Measurements from ENCODE around the gene PYROXD2. TPM values are rescaled to one million over a fixed set of nuclear protein-coding genes. Genes with fewer than 3 reads are reported as not detected.

The PYROXD2 gene
- polyA plus RNA-seq (ENCODE audit: insufficient read length in 12 of 12): 10 to 100 TPM in 9 of 12 donors, 1 to 10 TPM in 1, not detected in 2; 8.1 to 24.8 (median 13.7) TPM
- long read RNA-seq, donor 1, partial matches to known transcripts: 5 of 6 reads
- long read RNA-seq, donor 1, other reads (novel, unspliced or antisense): 0 of 6 reads
- long read RNA-seq, donor 2, partial matches to known transcripts: 5 of 8 reads
- long read RNA-seq, donor 2, other reads (novel, unspliced or antisense): 0 of 8 reads
- long read RNA-seq, donor 3, partial matches to known transcripts: 0 of 1 reads
- long read RNA-seq, donor 3, other reads (novel, unspliced or antisense): 0 of 1 reads
- long read RNA-seq, donor 4: 0 reads
- long read RNA-seq, donor 5: 0 reads
- long read RNA-seq, donor 6: 0 reads
- long read RNA-seq, donor 7: 0 reads
- long read RNA-seq, donor 8, partial matches to known transcripts: 0 of 1 reads
- long read RNA-seq, donor 8, other reads (novel, unspliced or antisense): 0 of 1 reads
- long read RNA-seq, donor 9, partial matches to known transcripts: 0 of 1 reads
- long read RNA-seq, donor 9, other reads (novel, unspliced or antisense): 0 of 1 reads
- long read RNA-seq, donor 10, partial matches to known transcripts: 0 of 2 reads
- long read RNA-seq, donor 10, other reads (novel, unspliced or antisense): 0 of 2 reads
- long read RNA-seq, donor 11, partial matches to known transcripts: 0 of 1 reads
- long read RNA-seq, donor 11, other reads (novel, unspliced or antisense): 0 of 1 reads

DNA sequence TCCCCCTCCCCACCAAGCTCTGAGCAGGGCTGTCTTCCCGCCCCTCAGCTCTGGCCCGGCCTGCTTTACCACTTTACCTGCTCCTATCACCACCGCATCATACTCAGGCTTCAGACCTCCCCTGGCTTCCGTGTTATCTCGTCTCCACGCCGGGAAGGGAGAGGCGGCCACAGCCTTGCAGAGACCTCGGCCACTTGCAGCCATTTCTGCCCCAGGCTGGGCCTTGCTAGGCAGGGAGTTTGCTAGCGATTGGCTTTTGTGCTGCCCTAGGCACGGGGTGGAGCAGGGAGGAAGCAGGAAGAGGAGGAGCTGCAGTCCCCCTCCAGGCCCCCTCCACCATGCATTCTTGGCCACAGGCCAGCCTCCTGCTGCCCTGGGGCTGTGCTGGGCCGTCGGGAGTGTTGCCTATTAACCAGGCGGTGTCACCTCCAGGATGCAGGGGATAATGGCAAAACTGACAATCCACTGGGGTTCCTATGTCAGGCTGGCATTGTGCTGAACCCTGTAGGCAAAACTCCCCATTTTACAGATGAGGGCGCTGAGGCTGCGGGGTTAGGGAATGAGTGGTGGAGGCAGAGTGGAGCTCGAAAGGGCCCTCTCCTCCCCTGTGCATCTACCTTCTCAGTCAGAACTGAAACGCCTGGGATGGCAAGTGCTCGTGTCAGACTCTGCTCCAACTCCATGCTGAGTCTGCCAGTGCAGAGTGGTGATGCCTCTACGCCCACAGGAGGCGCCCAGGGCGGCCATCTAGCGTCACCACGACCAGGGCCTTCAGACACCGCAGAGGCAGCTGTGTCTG lies at the start of gene PYROXD2:
PYROXD2 (minus strand) TSS at position 251 of the 799 bp plus-strand sequence; CDS start at position 204, 47 bp downstream.
- peak; percentile 81 for DNase-seq

DNA sequence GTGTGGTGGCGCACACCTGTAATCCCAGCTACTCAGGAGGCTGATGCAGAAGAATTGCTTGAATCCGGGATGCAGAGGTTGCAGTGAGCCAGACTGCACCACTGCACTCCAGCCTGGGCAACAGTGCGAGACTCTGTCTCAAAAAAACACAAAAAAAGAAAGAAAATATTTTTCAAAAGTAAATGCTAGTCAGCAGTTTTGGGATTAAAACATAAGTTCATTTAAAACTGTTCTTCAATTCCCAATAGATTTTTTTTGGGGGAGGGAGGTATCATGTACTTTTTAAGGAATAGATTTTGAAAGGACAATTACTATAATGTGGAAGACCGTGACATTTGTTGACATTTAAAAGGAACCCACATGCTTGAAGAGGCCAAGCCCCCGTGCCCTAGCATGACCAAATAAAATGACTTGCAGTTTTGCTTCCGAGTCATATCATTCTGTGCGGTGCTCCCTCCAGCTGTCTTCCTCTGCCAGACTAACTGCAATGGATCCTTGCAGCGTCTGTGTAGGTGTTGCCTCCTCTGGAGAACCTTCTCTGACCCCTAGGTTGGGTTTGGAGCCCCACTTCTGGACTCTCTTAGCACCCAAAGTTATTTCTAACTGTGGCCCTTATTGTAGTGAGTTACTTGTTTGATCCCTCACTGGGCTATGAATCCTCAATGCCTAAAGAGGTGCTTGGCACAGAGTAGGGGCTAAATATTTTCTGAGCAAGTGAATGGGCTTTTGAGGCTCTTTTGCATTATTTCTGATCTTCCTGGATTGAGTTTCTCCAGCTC lies 49.2 kb upstream of the PYROXD2 start:
- no peak for DNase-seq

DNA sequence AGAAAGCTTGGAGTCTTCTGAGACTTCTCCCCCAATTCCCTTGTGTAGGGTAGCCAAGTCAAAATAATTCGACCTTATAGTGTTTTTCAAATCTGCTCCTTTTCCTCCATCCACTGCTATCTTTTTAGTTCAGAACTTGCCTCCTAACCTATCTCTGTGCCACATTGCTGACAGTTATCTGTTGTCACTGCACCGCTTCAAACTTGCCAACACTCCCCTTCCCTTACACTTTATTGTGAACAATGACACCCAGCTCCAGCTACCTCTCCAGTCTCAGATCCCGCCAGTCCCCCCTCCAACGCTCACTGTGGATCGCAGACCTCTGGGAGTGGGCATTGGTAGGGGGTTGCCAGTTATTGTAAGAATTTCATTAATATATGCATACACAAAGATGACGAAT lies 48.0 kb upstream of the PYROXD2 start:
- no peak for DNase-seq

DNA sequence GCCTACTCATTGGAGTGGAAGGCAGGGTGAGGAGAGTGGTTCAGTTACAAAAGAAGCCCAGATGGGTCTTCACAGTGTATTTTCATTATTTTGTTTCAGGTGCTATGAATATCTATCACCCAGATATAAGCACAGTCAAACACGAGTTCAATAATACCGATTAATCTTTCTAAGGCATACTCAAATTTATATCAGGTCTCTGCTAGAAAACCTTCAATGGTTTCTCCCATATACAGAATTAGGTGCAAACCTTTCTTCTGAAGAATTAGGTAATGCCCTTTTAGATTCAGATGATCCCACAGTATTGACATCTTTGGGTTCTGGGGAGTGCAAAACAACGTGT lies 46.5 kb upstream of the PYROXD2 start:
- DNase-seq: no peak

DNA sequence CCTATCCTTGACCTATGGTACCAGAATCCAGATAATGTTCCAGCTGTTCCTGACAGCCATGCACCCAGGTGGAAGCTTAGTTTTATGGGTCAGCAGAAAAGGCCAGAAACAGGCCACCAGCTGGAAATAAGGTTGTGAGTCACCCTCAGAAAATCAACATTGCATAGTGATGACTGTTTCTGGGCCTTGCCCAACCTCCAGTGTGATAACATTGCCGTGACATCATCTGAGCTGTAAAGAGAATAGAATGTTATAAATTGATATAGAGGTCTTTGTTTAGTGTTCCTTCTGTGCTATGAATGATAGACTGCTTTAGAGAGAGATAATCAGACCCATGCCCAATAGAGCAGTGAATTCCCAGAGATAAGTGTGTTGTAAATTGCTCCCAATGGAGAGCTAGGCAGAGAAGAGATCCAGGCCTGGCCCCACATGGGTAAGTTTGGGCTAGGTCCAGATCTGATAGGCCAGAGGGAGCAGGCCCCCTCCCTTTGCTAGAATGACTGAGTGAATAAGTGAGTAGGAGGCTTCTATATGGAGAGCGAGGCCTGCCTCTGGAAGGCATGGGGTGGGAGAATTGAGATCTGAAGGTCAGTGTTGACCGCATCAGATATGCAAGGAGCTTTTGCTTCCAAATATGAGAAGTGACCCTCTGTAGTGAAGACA lies 46.0 kb upstream of the PYROXD2 start:
- no peak for DNase-seq

DNA sequence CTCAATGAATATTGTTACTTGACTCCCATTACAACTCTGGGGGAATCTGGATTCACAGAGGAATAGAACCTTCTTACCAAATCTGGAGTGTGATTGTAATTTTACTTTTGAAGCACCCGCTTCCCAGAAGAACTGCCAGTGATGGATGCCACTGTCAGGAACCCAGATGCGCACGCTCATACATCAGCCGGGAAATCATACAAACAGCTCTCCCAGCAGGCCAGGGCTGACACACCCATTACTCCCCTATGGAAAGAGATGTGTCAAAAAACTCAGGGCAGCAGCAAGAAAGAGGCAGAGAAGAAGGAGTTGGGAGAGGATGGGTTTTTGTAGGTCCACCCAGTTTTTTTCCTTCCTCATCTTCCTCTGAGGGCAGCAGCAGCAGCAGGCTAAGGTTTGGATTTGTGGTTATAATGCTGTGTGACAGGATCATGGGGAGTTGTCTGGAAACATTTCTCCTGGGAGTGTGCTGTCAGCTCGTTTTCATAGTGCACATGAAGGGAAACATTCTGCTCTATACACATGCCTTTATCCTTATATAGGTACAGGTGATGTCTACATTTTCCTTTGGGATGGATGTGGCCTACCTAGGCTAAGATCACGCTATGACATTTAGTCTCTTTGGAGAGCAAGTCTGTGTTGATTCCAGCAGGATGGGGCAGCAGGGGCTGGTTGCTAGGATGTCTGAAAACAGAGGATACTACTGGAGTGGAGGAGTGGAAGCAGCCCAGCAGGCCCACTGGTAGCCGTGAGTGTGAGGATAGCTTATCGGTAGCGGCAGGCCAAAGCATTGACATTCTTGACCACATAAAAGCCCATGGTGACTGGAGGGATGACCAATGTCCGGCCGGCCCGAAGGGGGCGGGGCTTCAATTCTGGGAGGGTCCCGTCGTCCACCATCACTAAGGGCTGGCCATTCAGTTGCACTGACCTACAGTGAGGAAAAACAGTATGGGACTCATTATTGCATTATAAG lies 44.1 kb upstream of the PYROXD2 start:
- DNase-seq: no peak

DNA sequence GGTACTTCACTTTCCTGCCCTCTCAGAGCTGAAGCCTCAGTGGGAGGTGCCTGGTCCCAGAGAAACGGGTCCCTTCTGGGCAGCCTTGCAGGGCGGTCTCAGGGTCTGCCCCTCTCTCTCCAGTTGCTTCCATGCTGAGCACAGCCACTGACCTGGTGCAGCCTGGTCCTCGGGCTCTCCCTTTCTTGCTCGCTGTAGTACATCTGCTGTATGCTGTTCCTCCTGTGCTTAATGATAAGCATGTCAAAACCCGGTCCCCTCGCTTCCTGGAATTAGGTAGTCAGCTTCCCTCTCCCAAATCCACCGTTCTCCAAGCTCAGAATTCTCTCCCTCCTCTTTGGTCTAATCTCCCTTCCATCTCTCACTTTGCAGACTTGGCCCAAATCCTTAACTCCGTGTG lies 42.7 kb upstream of the PYROXD2 start:
- DNase-seq: no peak

DNA sequence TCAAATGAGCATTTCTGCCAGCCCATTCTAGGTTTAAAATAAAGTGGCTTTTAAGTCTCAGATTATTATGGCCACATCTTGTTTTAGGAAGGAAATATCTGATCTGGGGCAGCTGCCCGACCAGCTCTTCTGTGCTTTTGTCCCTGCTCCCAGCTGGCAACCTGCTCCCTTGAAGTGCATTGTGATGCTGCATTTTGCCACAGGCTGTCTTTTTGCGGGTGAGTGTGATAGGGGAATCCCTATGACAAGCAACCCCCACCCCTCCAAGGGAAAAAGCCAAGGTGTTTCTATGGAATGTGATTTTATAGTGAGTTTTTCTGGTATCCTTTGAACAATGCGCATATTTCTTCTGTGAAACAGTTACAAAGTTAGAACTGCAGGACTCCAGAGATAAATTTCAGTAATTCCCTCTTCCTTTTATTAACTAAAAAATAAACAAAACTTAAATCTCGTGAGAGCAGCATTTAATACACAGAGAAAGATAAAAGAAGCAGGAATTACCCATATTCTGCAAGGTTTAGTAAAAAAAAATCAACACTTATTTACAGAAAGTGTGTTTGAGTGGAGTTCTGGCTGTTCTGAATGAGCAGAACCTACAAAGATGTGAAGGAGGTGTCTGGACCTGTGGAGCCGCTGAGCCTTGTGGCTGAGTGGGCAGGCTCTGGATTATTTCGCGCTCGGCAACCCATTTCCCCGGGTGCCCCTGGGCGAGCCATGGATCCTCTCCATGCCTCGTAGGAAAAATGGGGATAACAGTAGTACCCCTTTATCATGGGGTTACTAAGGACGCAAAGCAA lies 41.9 kb upstream of the PYROXD2 start:
- DNase-seq: no peak

DNA sequence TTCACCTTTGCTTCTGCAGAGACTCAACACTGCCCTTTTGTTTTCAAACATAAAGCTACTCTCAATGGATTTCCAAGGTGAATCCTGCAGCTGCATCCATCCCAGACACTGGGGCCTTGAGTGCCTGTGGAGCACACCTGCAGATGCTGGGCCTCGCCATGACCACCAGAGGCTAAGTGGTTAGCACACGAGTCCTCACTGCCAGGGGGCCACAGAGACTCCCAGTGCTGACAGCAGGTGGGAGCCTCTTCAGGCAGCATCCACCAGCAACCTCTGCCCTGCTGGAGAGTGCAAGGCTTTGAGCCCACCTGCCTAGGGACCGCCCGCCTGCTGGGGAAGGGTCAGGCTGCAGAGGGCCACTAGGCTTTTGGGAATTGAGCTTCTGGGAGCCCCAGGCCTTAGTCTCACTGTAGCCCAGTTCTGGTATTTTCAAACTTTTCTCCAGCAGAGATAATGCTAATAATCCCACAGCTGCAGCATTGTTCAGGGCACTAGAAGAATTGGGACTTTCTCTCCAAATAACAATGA lies 41.1 kb upstream of the PYROXD2 start:
- no peak for DNase-seq

DNA sequence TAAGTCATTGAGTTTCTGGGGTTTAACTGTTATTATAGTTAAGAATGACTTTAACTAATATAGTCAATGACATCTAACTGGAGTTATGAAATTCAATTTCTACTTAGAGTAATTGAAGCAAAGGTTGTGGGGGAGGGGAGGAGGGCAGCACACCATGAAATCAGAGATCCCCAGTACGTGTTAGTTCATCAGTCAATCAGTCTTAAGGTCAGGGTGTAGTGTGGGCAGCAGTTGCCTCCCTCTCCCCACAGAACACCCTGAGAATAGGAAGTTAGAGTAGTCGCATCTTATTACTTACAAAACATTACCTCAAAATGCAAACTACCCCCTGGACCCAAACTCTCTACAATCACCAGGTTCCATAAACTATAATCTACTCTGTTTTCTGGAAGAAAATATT lies 38.7 kb upstream of the PYROXD2 start:
- DNase-seq: no peak

DNA sequence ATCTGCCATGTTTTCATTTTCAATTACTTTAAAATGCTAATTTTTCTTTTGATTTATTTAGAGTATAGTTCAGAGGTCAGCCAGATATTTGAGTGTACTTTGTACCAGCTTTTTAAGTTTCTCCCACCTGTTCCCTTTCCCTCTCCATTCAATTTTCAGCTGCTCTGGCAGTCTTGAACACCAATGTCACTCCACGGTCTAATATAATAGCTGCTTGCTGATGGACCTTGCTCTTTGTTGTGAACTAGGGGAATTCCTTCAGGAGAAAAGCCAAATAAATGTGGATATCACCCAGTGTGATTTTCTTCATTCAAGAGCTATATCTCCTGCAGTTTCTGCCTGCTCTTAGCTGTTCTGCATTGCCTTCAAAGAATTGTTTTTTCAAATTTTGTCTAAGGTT lies 35.6 kb upstream of the PYROXD2 start:
- DNase-seq: no peak

DNA sequence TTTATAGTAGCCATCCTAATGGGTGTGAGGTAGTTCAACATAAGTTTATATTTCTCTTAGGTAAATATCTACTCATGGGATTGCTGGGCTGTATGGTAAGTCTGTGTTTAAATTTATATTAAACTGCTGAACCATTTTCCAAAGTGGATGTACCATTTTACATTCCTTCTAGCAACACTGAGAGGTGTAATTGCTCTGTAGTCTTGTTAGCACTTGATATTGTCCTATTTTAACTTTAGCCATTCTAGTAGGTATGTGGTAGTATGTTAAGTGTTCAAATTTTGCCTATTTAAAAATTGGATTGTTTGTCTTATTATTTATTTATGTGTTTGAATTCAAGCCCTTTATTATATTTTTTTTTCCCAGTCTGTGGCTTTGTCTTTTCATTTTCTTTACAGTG lies 34.3 kb upstream of the PYROXD2 start:
- DNase-seq: no peak

DNA sequence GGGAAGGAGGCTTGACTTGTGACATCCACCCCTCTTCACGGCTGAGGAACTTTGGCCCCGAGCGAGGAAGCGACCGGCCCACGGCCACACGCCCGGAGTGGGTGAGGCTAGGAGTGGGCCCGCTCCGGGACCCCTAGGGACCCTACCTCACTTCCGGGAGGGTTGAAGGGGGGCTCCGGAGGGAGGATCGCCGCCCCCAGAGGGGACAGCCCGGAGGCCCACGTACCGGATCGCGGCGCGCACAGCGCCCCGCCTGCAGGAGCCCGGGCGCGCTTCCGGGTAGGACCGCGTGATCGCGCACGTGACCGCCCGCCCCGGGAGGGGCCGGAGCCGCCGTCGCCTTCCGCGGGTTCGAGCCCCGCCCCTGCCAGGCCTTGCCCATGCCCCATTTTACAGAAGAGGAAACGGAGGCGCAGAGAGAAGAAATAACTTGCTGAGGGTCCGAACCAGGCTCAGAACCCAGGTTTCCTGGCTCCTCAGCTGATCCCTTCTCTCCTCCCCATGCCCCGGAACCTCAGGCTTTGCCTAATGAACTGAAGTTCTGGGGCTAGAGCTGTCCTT lies 31.8 kb upstream of the PYROXD2 start, which contains the start of gene HPS1:
HPS1 (minus strand) TSS at position 275 of the 561 bp plus-strand sequence. CDS start 3,695 bp downstream, outside the sequence.
- DNase-seq: peak; percentile 75

DNA sequence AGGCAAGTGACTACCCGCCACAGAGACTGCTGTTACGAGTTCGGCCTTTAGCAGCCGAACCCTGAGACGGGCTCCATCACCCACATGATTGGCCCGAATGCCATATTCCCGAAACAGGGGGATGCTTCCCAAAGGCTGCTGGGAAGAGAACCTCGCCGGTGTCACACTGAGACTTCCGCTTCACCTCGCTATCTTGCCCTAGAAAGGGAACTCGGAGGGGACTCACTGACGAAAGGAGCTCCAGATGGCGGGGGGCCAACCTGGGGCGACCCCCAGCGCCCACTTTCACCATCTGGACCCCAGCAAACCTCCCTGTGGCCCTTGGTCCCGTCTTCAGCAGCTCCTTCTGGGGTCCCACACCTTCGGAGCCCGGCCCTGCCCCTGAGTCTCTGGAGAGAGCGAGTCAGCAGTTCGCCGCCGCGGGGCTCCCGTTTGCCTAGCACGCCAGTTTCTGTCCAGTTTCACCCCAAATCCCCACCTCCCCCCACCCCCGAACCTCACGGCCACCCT lies 31.2 kb upstream of the PYROXD2 start:
- peak; percentile 35 for DNase-seq

DNA sequence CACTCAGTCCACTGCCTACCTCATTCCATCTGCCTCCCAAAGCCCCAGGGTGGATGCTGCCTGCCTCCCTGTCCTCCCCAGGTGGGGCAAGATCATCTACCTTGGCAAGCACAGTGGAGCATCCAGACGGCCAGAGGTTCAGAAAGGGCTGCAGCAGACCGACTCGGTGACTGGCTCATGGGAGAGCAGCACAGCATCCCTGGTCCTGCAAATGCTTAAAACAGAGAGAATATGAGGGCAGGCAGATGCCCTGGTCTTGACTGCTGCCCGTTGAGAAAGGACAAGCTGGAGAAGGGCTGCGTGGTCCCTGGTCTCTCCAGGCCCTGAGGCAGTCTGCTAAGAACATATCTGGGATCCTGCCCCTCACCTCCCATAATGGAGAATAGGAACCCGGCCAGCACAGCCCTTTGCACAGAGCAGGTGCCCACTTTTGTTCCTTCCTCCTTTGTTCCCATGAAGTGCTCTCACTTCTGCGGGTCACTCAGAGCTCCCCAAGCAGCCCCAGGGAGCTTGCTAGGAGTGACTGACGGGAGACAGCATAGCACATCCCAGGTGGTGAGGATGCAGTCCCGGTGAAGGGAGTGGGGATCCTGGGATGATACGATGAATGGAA lies 30.3 kb upstream of the PYROXD2 start:
- DNase-seq: no peak

DNA sequence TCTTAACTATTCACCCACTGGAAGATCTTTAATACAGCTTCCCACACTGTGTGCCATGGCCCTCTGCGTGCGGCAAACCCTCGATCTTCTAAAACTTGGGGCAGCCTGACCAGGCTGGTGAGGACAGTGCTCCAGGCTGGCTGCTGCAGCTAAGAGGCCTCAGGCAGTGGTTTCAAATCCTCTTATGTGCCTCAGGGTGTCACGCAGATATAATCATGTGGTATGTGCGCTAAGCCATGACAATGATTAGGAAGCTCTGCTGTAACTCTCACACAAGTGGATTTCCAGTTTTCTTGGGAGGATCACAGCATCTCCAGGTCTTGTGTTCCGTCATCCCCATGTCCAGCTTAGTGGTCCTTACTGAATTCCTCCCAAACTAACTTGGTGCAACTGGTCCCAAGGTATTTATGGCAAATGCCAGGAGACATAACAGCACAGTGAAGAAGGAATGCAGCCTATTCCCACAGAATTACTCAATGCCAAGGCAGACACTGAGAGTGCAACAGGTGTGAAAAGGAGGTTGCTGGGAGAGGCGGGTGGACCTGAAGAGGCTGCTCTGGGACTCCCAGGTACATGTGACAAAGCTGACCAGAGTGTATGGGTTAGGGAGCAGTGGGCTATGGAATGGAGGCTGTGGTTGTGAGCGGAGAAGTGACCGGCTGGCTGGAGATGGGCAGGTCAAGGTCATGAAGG lies 29.5 kb upstream of the PYROXD2 start:
- DNase-seq: no peak

DNA sequence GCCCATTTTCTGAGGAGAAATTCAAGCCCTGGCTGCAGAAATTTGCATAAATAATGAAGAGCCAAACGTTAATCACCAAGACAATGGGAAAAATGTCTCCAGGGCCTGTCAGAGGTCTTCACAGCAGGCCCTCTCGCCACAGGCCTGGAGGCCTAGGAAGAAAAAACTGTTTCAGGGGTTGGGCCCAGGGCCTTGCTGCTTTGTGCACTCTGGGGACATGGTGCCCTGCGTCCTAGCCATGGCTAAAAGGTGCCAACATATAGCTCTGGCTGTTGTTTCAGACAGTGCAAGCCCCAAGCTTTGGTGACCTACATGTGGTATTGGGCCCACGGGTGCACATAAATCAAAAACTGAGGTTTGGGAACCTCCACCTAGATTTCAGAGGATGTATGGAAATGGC lies 23.7 kb upstream of the PYROXD2 start:
- DNase-seq: no peak

Measured in muscle of arm (tissue), 14 donors.